ENCODE measurements around the gene SLC25A23.

- TF ChIP-seq CTCF (IDR thresholded peaks at IDR 0.05; ENCODE audit: low read length) (no peak), EZH2phosphoT487 (IDR thresholded peaks at IDR 0.05; ENCODE audit: low read length) (no peak)
Measured at GRCh38 chr19:6421075-6422014, 38.2 kb downstream of the SLC25A23 start.
